GM18907 (cell line): ENCODE measurements around the gene FLAD1.

Experiments
- ATAC-seq: cut with Tn5 transposase; IDR thresholded peaks from one replicate; pipeline ENCODE4 v1.9.1; 2021; ENCODE audit warnings: mild to moderate bottlenecking, moderate library complexity; ENCODE audit not compliant: unreplicated experiment

Gene FLAD1

DNA sequence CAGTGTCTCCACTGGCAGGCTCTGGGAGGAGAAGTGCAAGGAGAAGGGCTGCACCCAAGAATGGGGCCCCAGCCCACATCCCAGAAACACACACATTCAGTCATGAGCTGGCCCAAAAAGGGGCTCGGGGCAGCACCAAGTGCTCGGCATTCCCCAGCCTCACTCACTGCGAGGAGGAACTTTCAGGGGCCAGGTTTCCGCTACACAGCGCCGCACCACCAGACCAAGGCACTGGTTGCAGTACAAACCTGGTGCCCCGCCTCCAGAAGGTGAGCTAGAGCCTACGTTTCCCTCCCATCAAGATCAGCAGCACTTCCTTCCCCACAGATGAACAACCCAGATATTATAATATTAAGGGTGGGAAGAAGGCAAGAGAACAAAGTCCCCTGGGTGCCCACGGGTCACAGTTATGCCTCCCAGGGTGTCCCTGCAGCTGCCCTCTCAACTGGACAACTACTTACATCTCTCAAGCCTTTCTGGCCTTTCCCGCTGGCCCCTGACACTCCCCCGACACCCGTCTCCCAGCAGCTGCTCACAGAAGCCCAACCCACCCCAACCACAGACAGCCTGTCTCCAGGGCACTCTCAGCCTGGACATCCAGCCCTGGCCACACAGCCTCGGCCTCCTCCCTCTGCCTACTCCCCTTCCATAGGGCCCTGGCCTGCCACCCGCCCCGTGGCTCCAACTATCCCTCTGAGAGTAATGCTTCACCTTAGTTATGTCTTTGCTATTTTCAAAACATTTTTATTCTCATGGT lies 31.1 kb upstream of the FLAD1 start:
- ATAC-seq = no peak

DNA sequence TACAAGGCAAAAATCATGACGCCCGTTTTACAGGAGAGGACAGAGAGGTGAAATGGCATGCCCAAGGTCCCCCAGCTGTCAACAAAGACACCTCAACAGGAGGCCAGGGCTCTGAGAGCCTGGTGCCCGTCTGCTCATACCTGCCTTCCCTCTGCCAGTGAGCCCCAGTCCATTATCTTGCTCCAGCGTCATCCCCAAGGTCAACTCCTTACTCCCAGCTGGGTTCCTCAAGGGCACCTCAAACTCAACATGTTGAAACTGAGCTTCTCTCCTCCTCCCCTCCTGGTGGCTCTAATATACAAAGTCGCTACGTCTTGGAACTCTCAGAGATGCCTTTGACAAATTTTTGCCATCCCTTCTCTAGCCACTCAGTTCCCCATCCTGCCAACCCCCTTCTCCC lies 30.5 kb upstream of the FLAD1 start:
- ATAC-seq = no peak

DNA sequence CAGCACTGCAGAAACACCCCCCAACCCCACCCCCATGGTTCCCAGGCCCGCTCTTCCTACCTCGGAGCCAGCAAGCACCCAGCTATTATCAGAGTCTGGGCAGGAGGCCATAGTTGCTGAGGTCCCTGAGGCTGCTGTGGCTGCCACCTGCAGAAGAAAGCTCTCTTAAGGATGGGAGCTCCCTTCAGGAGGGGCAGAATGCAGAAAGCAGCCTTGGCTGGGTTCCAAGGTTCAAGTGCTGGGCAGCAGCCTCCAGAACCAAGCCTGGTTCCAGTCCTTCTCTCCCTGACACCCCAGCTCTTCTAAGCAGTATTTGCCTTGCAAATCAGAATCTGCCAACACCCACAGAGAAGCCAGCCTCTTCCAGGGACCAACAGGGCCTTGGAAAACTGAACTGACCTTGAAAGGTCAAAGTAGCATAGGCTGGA lies 29.5 kb upstream of the FLAD1 start:
- no peak for ATAC-seq

DNA sequence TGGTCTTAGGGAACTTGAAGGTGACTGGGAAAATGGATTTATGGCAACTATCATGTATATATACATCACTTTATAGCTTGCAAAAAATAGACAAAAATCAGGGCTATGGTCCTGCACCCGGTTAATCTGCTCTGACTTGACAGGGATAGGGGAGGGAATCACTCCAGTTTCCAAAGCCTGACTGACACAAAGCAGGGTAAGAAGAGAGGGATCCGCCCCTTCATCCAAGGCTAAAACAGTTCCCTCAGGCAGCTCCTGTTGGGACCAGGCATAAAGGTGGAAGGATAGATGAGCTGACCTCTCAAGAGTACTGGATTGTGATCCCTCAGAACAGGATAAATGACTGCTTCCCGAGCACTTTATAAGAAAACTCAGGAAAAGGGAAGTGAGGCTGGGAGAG lies 28.6 kb upstream of the FLAD1 start:
- no peak for ATAC-seq

DNA sequence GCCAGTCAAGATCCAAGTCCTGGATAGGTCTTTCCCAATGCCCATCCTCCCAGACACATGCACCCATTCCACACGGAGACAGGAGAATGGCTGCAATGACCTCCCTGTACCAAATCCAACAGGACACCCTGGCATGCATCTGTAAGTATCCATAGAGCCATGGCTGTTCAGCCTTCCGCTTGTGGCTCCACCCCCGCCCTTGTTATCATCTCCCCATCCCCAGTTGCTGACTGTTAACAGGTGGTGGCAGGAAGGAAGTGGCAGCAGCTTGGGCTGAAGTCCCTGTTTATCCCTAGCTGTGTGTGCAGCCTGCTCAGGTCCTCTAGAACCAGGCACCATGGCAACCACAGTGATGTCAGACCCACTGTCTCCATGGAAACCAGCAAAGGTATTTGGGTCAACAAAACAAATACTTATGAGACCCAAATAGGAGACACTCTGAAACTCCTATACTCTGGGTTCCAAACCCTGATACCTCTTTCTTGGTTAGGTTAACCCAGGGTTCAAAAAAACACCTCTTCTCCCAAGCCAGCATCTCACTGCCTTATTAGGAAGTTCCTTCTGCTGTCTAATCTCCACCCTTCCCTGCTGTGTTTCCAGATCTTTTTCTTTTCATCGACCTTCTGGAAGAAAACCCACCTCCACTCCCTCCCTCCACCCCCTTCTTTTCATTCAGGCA lies 28.0 kb upstream of the FLAD1 start:
- ATAC-seq = no peak

DNA sequence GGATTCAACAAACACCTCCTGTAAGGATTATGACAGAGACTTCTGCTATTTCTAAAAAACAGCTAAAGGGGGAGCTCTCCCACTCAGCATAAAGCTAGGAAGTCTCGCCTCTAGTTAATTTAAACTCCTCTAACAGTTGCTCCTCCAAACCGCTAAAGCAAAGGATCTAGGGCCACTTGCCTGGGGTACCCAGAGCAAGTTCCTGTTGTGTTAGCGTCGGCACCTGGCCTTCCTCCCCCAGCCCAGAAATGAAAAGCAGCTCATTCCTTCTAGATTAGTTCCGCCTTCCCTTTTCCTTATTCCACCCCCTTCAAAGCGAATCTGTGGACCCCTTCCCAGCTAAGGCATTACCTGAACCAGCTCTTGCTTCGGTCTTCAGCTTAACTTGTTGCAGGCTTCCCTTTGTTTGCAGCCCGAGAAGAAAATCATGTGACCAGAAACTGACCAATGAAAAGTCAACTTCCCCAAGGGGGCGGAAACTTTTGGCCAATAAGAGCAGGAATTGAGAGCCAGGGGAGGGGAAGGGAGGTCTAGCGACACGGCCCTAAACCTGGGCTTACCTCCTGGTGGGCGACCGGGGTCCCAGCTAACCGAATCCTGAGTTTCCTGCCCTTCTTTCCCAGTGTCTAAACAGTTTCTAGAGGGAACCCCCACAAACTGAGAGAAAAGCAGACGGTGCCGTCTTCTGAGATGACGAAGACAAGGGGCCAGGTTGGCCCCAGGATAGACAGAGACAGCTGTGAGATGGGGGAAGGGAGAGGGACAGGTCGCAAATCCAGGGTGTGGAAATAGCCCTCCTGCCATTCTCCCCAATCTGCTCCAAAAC lies 27.2 kb upstream of the FLAD1 start, which contains the start of gene PBXIP1:
PBXIP1 (minus strand) TSS at position 382 of the 826 bp plus-strand sequence. CDS start 2,378 bp downstream, outside the sequence.
- peak; percentile 57 for ATAC-seq

DNA sequence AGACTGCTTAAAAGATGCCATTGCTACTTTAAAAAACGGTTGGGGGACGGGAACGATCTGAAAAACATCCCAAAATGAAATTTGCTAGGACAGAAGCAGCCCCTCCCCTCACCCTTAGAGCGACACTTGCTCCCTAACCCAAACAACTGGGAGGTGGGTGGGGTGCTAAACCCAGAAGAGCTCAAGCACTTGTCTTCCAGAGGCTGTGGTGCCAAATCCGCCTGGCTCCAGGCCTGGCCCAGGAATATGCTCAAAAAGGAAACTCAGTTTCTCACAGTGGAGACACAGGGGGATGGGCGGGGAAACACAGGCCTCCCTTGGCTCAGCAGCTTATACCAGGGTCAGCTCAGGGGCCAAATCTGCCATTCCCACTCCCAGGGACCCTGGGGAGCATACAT lies 26.6 kb upstream of the FLAD1 start:
- no peak for ATAC-seq

DNA sequence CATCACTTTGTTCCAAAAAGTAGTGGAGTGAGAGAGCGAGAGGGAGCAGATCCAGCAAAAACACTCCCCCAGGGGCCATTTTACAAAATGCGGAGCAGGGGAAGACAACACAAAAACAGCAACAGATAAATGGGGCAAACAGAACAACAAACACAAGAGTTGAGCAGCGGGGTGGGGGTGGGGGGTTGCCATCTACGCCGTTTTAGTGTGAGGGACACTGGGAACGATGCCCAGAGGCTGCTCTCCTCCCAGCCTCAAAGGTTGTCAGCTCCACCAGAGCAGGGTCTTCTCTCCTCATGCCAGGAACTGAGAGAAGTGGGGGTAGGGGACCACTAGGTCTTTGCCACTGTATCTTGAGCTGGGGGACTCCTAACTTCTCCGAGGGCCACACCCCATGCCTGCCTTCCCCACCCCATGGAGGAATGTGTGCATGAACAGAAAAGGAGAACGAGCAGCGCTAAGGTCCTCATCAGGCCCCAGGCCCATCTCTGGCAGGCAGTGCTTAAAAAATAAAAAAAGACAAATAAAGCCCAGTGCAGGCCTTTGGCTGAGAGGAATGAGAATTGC lies 26.0 kb upstream of the FLAD1 start:
- no peak for ATAC-seq

DNA sequence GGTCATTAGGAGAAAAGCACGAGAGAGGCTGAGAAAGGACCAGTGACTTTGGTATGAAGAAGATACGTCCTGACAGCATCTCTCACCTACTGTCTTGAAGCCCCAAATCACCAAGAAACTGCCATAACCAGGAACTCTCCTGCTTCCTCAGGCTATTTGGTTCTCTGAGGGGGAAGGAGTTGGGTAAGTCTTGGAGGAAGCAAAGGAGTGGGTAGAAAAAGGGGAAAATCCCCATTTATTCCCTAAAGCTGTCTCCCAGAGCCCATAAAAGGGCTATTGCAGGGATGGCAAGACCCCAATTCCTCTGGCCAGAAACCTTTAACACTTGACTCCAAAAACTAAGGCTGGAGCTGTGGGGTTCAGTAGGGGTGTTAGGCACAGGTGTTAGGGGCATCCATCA lies 25.1 kb upstream of the FLAD1 start:
- no peak for ATAC-seq

DNA sequence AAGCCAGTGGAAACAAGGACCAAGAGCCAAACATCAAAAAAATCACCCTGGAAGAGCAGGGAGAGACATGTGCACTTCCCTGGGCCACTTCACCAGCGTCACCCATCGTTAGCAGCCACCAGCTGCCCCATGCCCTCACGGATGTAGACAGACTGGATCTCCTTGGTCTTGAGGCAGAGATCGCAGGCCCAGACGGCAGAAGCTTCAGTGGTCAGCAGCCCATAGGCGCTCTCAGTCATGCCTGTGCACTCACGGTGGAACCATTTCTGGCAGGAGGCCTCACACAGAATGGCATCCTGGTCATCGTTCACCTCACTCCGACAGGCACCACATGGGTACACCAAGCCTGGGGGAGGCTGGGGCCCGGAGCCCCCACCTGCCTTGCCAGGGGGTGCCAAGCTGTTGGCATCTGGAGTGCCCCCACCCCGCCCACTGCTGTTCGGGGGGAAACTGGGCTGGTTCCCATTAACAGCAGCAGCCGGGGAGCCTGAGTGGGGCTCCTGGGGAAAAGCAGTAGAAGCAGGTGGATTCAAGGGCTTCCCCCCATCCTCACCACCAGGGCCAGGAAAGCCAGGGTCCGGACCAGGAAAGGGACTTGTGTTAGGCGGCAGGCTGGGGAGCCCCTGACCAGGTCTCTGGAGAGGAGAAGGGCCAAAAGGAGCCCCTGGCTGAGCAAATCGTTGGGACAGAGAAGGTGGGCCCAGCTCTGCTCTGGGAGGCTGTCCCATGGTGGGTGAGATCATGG lies 24.3 kb upstream of the FLAD1 start:
- ATAC-seq = no peak

DNA sequence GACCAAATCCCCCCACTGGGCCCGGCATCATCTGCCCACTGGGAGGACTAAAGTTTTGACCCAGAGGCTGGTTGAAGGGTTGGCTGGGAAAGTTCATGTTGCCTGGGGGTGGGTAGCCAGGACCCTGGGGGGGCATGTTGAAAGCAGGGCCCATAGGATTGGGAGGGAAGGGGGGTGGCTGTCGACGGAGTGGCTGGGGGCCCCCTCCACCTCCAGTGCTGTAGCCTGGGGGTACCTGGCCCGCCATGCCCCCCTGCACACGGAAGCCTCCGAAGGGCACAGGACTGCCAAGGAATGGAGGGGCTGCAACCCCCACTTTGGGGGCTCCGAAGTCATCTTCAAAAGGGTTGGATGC lies 23.7 kb upstream of the FLAD1 start:
- ATAC-seq = no peak

DNA sequence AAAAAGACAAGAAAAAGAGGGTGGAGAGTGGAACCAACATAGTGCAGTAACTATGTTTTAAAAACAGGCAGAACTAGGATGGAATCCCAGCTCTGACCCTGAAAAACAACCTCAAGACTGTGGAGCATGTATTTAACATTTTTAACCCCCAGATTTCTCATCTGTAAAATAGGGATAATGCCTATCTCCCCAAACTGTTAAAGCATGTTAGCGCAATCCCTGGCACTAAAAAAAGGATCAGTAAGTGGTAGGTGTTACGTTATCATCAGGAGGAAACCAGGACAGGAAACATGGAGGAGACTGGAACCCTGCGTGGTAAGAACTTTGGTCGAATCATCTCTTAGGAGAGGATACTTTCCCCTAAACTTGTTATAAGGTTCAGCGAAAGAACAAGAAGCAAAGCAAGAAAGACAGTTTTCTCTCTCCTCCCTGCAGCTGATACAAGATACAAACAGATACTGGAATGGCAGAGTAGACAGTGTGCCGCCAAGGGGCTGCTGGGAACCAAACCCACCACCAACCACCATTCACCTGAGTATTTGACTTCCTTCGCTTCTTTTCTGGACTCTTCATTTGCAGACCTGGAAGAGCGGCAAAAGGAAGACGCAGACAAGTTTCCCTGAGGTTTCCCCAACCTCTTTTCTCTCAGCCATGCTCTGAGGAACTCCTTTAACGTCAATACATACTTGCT lies 22.6 kb upstream of the FLAD1 start:
- no peak for ATAC-seq

DNA sequence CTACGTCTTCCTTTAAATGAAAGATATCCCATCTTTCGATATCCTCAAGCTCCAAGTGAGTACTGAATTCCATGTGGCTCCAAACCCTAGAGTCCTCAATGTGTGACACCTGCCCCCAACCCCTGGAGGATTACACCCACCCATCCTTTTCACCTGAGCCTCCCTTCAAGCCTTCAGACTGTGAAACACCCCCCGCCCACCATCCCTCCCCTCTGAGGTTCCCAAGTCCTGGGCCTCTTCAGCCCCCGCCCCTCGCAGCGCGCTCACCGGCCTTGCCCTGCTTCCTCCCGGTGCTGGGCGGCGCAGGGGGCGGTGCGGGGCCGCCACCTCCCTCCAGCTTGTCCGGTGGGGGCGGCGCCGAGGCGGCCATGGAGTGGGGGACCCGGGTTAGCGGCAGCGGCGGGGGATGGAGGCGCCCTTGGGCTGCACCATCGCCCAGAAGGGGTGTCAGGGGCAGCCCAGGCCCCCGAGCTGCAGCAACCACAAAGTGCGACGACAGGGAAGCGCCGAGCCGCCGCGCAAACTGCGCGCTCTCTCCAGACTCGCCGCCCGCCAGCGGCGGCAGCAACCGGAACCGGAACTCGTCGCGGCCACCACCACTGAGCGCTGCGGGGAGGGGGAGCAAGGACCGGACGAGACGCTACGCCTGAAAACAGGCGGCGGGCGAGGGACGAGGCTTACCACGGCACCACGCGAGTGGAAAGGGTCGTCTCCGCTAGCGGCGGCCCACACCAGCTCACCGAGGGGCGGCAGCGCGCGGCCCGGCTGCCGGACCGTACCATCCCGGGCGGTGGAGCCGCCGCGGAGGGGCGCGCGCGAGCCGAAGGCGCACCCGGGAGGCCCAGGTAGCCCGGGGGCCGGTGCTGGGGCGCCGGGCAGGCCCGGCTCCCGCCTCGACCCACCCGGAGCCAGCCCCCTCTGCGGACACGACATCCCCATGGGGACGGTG lies 21.7 kb upstream of the FLAD1 start, which contains the start of gene PYGO2:
PYGO2 (minus strand) TSS at position 576 of the 949 bp plus-strand sequence; CDS start at position 370, 206 bp downstream.
- peak; percentile 77 for ATAC-seq

DNA sequence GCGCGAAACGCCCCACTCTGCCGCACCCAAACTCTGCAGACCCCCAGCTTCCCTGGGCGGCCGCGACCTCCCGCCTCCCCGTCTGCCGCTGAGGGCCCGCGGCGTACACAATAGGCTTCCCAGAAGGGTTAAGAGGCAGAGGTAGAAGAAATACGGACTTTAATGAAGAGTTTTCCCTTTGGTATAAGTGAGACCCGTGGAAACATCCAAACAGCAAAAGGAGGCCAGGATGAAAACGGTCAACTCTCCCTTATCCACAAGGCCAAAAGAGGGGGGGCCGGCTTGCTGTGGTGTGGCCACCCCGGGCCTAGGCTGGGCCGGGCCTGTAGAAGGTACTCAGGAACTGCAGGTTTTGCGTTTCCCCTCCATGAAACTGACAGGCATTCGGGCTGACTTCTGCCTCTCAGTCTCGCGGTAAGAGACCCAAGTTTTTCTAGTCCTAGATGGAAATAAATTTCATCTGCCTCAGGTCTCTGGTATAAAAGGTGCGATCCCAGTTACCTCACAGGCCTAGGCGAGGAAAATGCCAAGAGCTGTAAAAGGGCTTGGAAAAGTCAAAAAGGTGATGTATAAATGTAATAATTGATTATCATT lies 20.9 kb upstream of the FLAD1 start:
- ATAC-seq = peak; percentile 4

DNA sequence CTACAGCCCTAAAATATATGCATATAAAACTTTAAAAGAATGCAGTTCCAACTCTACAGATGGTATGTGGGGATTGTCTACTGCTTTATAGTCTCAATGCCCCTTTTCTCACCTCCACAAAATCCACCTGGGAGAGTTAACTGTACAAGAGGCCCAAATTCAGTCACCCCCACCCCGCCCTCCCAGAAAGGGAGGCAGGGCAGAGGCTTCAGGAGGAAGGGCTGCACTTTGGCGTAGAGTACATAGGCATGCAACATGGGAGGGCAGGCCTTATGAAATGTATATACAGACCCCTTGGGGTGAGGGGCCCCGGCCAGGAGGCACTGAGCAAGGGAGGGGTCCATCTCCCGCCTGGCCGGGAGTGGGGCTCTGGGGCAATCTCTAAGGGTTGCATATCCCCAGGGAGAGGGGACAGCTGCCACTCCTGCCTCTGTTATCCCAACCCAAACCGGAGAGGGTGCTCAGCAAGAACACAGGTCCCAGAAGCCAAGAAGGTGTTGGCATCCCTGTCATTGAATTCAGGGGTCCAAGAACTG lies 20.3 kb upstream of the FLAD1 start:
- ATAC-seq = no peak

DNA sequence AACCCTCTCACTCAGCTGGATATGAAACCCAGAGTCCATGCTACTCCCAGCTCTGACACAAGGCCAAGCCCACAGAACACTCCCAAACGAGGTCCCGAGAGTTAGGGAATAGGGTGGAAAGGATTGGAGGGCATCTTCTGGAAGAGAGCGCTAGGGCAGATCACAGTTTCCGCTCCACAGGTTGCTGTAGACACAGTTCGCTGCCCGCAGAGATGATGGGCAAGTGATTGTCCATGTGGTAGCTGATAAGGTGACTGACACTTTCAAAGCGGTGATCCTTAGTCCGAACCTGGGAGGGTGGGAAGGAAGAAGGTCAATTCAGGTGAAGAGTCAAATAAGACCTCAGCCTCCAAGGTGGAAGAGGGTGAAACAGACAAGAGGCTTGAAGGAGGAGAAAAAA lies 19.5 kb upstream of the FLAD1 start:
- ATAC-seq = no peak

DNA sequence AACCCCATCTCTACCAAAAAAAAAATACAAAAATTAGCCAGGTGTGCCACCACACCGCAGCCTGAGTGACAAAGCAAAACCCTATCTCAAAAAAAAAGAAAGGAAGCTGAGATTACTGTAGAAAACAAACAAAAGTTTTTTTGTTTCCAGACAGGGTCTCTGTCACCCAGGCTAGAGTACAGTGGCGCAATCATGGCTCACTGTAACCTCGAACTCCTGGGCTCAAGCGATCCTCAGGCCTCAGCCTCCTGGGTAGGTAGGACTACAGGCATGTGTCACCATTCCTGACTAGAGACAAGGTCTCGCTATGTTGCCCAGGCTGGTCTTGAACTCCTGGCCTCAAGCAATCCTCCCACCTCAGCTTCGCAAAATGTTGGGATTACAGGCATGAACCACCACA lies 18.8 kb upstream of the FLAD1 start:
- ATAC-seq = no peak

DNA sequence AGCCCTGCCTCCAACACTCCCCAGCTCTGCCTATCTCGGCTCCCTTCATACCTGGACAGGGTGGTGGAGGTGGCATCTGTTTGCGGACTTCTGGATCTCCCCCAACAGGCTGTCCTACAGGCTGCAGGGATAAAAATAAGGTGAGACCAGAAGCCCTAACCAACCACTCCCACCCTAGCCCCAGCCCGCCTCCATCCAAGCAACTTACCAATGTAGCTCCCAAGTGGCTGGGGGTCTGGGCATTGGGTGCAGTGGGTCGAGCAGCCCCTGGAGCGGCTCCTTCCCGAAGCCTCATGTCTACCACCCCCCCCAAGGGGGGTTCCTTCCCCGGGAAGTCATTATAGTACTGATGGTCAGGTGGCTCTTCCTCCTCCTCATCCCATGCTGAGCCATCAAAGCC lies 17.0 kb upstream of the FLAD1 start:
- ATAC-seq = no peak
